GM18868 (cell line): ENCODE measurements around the gene PRAMEF25.
"Not testable (repeated sequence)": the region's sequence is repeated elsewhere in the genome, so short reads cannot be mapped to it uniquely, and the experiment has no call there.

Source experiments
- ATAC-seq: cut with Tn5 transposase; IDR thresholded peaks from one replicate; pipeline ENCODE4 v1.9.1; 2021; ENCODE audit warnings: mild to moderate bottlenecking, moderate library complexity; ENCODE audit not compliant: unreplicated experiment

The PRAMEF25 gene

GRCh38 chr1:13070474-13070873 is at the start of gene PRAMEF25:
Gene PRAMEF25, plus strand, starts transcription at chr1:13070774. Its CDS starts 2,920 bp downstream, at chr1:13073694.
- ATAC-seq = not testable (repeated sequence)

GRCh38 chr1:13056475-13056874 is 14.1 kb upstream of the PRAMEF25 start, which contains the start of gene PRAMEF27:
Gene PRAMEF27, minus strand, starts transcription at chr1:13056575. Its CDS starts 2,916 bp downstream, at chr1:13053659.
- not testable (repeated sequence) for ATAC-seq

GRCh38 chr1:13116754-13117153 is 46.2 kb downstream of the PRAMEF25 start, which contains the start of gene HNRNPCL2:
Gene HNRNPCL2, minus strand, starts transcription at chr1:13116854. Its CDS starts 454 bp downstream, at chr1:13116400.
- ATAC-seq = not testable (repeated sequence)
